ENCODE measurements around the gene ANKRD9. TPM values are rescaled to one million over a fixed set of nuclear protein-coding genes. Genes with fewer than 3 reads are reported as not detected.

Gene ANKRD9
- total and polyA plus RNA-seq, 10 of the 15 experiments (the other 5 are each of a cell fraction or from before 2014, with no cell fraction given), result 0.03 to 3.6 (median 0.49) TPM

DNA sequence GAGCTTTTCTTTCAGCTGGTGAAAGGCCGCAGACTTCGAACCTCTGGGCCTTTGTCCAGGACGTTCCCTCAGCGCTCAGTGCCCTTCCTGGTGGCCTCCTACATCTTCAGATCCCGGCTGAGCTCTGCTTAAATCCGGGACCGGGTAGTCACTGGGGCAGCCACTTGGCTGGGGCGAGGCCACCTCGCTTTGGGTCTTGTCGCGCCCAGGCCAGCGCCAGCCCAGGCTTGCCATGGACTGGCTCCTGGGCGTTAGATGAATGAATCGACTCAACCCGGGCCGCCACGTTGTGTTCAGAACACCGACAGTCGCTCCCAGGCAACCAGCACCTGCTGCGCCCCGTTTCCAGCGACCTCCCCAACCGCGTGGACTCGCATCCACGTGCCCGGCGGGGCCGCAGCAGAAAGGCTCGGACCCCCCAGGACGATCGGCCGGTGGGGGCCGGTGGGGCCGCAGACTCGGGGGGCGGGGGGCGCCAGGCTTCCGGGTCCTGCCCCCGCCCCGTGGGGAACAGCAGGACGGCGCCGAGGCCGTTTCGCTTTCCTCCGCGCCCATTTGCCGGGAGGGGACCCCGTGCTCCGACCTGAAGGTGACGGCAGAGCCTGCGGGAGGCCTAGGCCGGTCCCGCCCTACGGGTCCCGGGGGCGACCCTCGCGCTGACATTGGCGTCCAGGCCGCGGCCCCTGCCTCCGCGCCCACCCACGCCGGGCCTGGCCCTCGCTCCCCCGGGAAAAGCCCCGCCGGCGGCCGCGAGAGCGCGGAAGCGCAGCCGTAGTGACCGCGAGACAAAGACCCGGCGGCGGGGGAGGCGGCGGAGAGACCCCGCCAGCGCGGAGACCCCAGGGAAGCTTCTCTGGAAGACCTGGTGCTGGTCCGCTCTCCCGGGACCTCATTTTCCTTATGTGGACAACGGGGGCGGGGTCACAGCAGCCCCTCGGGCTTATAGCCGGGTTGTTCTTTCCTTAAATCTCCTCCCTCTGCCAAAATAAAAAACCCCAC lies 45.5 kb upstream of the ANKRD9 start:
- SMC1A ChIA-PET (ENCODE audit: uncharacterized antibody, unreplicated experiment), result interaction anchor here (0.9 kb wide), 1 partner anchor 98 kb away, joined by 3 read pairs; no protein-coding TSS in a partner anchor
- TF ChIP-seq MYC (IDR thresholded peaks at IDR 0.05; ENCODE audit: insufficient read depth, insufficient read length, insufficient replicate concordance, low read length, severe bottlenecking) (no peak), ATF7 (IDR thresholded peaks at IDR 0.05; ENCODE audit: low read depth) (no peak), BHLHE40 (IDR thresholded peaks at IDR 0.05; ENCODE audit: borderline replicate concordance in 1 of 2, low read depth in 2 of 2, low read length in 1 of 2) (peak in 1 of 2 experiments; percentile 38; a peak in 1 of 4 replicates), TCF7 (IDR thresholded peaks at IDR 0.05; ENCODE audit: borderline replicate concordance) (no peak), SIX5 (IDR thresholded peaks at IDR 0.05; ENCODE audit: low read depth, low read length, severe bottlenecking) (no peak), HCFC1 (IDR thresholded peaks at IDR 0.05; ENCODE audit: low read length) (no peak), MTA2 (IDR thresholded peaks at IDR 0.05; ENCODE audit: low read depth) (no peak), SUPT20H (IDR thresholded peaks at IDR 0.05; ENCODE audit: borderline replicate concordance, control insufficient read depth, low read depth, low read length) (no peak), ZNF384 (IDR thresholded peaks at IDR 0.05; ENCODE audit: borderline replicate concordance, low read depth, low read length) (no peak)
- TF ChIP-seq, protein P1, sequence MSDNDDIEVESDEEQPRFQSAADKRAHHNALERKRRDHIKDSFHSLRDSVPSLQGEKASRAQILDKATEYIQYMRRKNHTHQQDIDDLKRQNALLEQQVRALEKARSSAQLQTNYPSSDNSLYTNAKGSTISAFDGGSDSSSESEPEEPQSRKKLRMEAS (IDR thresholded peaks at IDR 0.05; ENCODE audit: low read depth, low read length), result no peak
- TF ChIP-seq, protein P2, sequence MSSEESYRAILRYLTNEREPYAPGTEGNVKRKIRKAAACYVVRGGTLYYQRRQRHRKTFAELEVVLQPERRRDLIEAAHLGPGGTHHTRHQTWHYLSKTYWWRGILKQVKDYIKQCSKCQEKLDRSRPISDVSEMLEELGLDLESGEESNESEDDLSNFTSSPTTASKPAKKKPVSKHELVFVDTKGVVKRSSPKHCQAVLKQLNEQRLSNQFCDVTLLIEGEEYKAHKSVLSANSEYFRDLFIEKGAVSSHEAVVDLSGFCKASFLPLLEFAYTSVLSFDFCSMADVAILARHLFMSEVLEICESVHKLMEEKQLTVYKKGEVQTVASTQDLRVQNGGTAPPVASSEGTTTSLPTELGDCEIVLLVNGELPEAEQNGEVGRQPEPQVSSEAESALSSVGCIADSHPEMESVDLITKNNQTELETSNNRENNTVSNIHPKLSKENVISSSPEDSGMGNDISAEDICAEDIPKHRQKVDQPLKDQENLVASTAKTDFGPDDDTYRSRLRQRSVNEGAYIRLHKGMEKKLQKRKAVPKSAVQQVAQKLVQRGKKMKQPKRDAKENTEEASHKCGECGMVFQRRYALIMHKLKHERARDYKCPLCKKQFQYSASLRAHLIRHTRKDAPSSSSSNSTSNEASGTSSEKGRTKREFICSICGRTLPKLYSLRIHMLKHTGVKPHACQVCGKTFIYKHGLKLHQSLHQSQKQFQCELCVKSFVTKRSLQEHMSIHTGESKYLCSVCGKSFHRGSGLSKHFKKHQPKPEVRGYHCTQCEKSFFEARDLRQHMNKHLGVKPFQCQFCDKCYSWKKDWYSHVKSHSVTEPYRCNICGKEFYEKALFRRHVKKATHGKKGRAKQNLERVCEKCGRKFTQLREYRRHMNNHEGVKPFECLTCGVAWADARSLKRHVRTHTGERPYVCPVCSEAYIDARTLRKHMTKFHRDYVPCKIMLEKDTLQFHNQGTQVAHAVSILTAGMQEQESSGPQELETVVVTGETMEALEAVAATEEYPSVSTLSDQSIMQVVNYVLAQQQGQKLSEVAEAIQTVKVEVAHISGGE (CRISPR knock-in tag; IDR thresholded peaks at IDR 0.05), result no peak
- TF ChIP-seq, protein P3, sequence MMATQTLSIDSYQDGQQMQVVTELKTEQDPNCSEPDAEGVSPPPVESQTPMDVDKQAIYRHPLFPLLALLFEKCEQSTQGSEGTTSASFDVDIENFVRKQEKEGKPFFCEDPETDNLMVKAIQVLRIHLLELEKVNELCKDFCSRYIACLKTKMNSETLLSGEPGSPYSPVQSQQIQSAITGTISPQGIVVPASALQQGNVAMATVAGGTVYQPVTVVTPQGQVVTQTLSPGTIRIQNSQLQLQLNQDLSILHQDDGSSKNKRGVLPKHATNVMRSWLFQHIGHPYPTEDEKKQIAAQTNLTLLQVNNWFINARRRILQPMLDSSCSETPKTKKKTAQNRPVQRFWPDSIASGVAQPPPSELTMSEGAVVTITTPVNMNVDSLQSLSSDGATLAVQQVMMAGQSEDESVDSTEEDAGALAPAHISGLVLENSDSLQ (IDR thresholded peaks at IDR 0.05), result no peak
- TF ChIP-seq, protein P4, sequence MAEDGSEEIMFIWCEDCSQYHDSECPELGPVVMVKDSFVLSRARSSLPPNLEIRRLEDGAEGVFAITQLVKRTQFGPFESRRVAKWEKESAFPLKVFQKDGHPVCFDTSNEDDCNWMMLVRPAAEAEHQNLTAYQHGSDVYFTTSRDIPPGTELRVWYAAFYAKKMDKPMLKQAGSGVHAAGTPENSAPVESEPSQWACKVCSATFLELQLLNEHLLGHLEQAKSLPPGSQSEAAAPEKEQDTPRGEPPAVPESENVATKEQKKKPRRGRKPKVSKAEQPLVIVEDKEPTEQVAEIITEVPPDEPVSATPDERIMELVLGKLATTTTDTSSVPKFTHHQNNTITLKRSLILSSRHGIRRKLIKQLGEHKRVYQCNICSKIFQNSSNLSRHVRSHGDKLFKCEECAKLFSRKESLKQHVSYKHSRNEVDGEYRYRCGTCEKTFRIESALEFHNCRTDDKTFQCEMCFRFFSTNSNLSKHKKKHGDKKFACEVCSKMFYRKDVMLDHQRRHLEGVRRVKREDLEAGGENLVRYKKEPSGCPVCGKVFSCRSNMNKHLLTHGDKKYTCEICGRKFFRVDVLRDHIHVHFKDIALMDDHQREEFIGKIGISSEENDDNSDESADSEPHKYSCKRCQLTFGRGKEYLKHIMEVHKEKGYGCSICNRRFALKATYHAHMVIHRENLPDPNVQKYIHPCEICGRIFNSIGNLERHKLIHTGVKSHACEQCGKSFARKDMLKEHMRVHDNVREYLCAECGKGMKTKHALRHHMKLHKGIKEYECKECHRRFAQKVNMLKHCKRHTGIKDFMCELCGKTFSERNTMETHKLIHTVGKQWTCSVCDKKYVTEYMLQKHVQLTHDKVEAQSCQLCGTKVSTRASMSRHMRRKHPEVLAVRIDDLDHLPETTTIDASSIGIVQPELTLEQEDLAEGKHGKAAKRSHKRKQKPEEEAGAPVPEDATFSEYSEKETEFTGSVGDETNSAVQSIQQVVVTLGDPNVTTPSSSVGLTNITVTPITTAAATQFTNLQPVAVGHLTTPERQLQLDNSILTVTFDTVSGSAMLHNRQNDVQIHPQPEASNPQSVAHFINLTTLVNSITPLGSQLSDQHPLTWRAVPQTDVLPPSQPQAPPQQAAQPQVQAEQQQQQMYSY (CRISPR knock-in tag; IDR thresholded peaks at IDR 0.05), result no peak

More for the DNA sequence above, 45.5 kb upstream of the ANKRD9 start:
- RAD21 ChIA-PET (ENCODE audit: unreplicated experiment), result no interaction called here
- peak; percentile 81 for FAIRE-seq
- BruUV-seq (replicated peaks), result no TSS peak
- Histone ChIP-seq H3K4me3 (peak overlapping the region; percentile 75), H3K4me1 (ENCODE audit: control insufficient read depth, insufficient read depth, low read length) (no peaks in the 10 kb centered on the region), H4K20me1 (ENCODE audit: control insufficient read depth, insufficient read depth) (no peaks in the 10 kb centered on the region), H3K9ac (ENCODE audit: control insufficient read depth, insufficient read depth, low read length) (peak overlapping the region; percentile 77), H3K4me2 (ENCODE audit: control insufficient read depth, insufficient read depth) (peak overlapping the region; percentile 93), H3K36me3 (ENCODE audit: control insufficient read depth in 2 of 2, insufficient read depth in 2 of 2, low read length in 1 of 2) (no peaks in the 10 kb centered on the region), H3K27me3 (replicated peaks in 1 of 2; ENCODE audit: control insufficient read depth in 2 of 2, insufficient read depth in 2 of 2, low read length in 1 of 2) (no peaks in the 10 kb centered on the region), H3K79me2 (ENCODE audit: control insufficient read depth, insufficient read depth, low read length) (no peaks in the 10 kb centered on the region), H2AFZ (ENCODE audit: control insufficient read depth, low read depth, low read length) (peak overlapping the region; percentile 91), H3K27ac (ENCODE audit: control insufficient read depth, insufficient read depth) (peak overlapping the region; percentile 35; the same call in 1 of the 2 replicates), H3K9me3 (replicated peaks; ENCODE audit: control insufficient read depth, insufficient read depth, low read length) (no peaks in the 10 kb centered on the region)
- no peak for DNase-seq (ENCODE audit: low read depth, low spot score)
- POLR2A ChIA-PET, result no interaction called here
- peak; percentile 85 for ATAC-seq
- intact Hi-C loops (cut with micrococcal nuclease; ENCODE audit: unreplicated experiment), result no loop called here
- CTCF ChIA-PET, result no interaction called here
- WGBS (ENCODE audit: insufficient coverage, insufficient replicate concordance, low lambda C conversion rate, missing lambda C conversion rate), result 13% methylated on average over 90 of the region's 94 CpGs
- in situ Hi-C loops (cut with MboI), result no loop called here

Data from GM12878 (cell line).